GM12878 (cell line): Measurements from ENCODE around the gene PHF2.

Experiments
- ATF3 ChIP-seq: IDR thresholded peaks from 2 replicates; pipeline ENCODE4 v1.6.1; 2011; ENCODE audit warnings: low read depth, mild to moderate bottlenecking, low read length, moderate library complexity, borderline replicate concordance; ENCODE audit errors: extremely low read depth
- CEBPB ChIP-seq, 2 experiments: fragments of 150-350 bp in 1 of 2; IDR thresholded peaks; 2 replicates each; pipeline ENCODE4 v1.6.1; 2012 to 2014; ENCODE audit warnings: low read depth in 2 of 2, low read length in 2 of 2, borderline replicate concordance in 1 of 2, inconsistent platforms in 1 of 2
- CHD2 ChIP-seq: IDR thresholded peaks from 2 replicates; pipeline ENCODE4 v1.6.1; 2011; ENCODE audit warnings: low read depth, low read length, improper control_type of control experiment, borderline replicate concordance
- CTCF ChIP-seq, 3 experiments: IDR thresholded peaks in 2 of 3; conservative IDR thresholded peaks in 1 of 3; 2 replicates each; pipeline ENCODE4 v1.5.1; 2011; ENCODE audit warnings: low read depth in 3 of 3, low read length in 3 of 3, mild to moderate bottlenecking in 3 of 3, control low read depth in 2 of 3, moderate library complexity in 2 of 3, inconsistent platforms in 1 of 3, mixed read lengths in 1 of 3; ENCODE audit not compliant: control insufficient read depth in 2 of 3, insufficient read depth in 1 of 3; ENCODE audit errors: extremely low read depth in 1 of 3
- EP300 ChIP-seq, 2 experiments: fragments of 150-350 bp in 1 of 2; IDR thresholded peaks; 2 replicates each; pipeline ENCODE4 v1.6.1; 2011 to 2012; ENCODE audit warnings: low read depth in 2 of 2, low read length in 2 of 2, borderline replicate concordance in 1 of 2, improper control_type of control experiment in 1 of 2, inconsistent platforms in 1 of 2; ENCODE audit not compliant: control insufficient read depth in 1 of 2
- LARP7 ChIP-seq: fragments of 450-650 bp; IDR thresholded peaks from 2 replicates; pipeline ENCODE4 v1.6.1; 2017; ENCODE audit warnings: mild to moderate bottlenecking
- MYC ChIP-seq: IDR thresholded peaks from 2 replicates; pipeline ENCODE4 v1.6.1; 2011; ENCODE audit warnings: mild to moderate bottlenecking, low read length, moderate library complexity, inconsistent platforms; ENCODE audit not compliant: insufficient read depth, insufficient replicate concordance, insufficient read length, severe bottlenecking
- POLR2AphosphoS5 ChIP-seq: IDR thresholded peaks from 2 replicates; pipeline ENCODE4 v1.6.1; 2011; ENCODE audit warnings: mild to moderate bottlenecking, low read length, inconsistent platforms
- RBBP5 ChIP-seq: fragments of 200-600 bp; sonication (generic); conservative IDR thresholded peaks from 2 replicates; pipeline ENCODE4 v1.6.1; 2016
- REST ChIP-seq: IDR thresholded peaks from 2 replicates; pipeline ENCODE4 v1.6.1; 2012; ENCODE audit warnings: mild to moderate bottlenecking, low read depth, low read length
- SPI1 ChIP-seq: IDR thresholded peaks from 2 replicates; pipeline ENCODE4 v1.6.1; 2011; ENCODE audit warnings: low read depth, mild to moderate bottlenecking, low read length, moderate library complexity, borderline replicate concordance; ENCODE audit not compliant: insufficient read depth
- TAF1 ChIP-seq: IDR thresholded peaks from 2 replicates; pipeline ENCODE4 v1.6.1; 2011; ENCODE audit warnings: mild to moderate bottlenecking, low read depth, low read length, borderline replicate concordance

- no peak for TF ChIP-seq TAF1
- no peak for TF ChIP-seq REST
- TF ChIP-seq EP300 (IDR thresholded peaks at IDR 0.05; ENCODE audit: borderline replicate concordance in 1 of 2, control insufficient read depth in 1 of 2, low read depth in 2 of 2, low read length in 2 of 2): no peak
- no peak for TF ChIP-seq MYC
- TF ChIP-seq ATF3: no peak
- no peak for TF ChIP-seq CTCF (IDR thresholded peaks at IDR 0.05 in 2 of 3, conservative IDR thresholded peaks at IDR 0.05 in 1 of 3; ENCODE audit: control insufficient read depth in 2 of 3, extremely low read depth in 1 of 3, insufficient read depth in 1 of 3, low read depth in 3 of 3, low read length in 3 of 3)
- TF ChIP-seq POLR2AphosphoS5: no peak
- no peak for TF ChIP-seq SPI1
- TF ChIP-seq RBBP5: no peak
- TF ChIP-seq CHD2: no peak
- TF ChIP-seq CEBPB (IDR thresholded peaks at IDR 0.05; ENCODE audit: borderline replicate concordance in 1 of 2, low read depth in 2 of 2, low read length in 2 of 2): no peak
- TF ChIP-seq LARP7: no peak
These were observed 133.4 kb downstream of the PHF2 start for GRCh38 chr9:93709600-93710369.
